Measurements from ENCODE around the gene E2F4.

E2F4 gene

DNA sequence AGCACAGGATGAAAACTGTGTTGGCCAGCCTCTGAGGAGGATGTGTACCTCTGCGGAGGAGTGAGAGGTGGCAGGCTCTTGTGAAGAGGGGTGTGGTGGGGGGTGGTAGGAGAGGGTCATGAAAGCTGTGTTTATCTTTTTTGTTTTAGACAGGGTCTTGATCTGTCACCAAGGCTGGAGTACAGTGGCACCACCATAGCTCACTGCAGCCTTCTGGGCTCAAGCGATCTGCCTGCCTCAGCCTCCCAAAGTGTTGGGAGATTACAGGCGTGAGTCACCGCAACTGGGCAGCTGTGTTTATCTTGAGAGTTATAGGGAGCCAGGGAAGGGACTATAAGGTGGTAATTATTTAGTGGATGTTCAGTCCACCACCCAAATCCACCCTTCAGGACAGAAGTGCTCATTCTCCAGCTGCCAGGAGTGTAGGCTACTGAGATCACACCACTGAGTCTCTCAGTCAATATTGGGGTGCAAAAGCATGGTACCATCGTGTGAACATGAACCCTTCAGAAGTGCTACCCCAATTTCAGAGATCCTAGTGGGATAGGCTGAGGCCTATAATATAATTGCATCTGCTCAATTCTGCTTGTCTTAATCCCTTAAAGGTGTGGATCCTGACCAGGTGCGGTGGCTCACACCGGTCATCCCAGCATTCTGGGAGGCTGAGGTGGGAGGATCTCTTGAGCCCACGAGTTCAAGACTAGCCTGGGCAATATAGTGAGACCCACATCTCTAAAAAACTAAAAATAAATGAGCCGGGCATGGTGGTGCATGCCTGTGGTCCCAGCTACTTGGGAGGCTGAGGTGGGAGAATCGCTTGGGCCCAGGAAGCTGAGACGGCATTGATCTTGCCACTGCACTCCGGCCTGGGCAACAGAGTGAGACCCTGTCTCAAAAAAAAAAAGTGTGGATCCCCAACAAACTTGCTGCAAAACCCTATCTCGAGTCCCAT is 1.2 kb upstream of the E2F4 start:
- H3K27ac ChIP-seq, result no peak overlapping the region
- TF ChIP-seq, protein P1, sequence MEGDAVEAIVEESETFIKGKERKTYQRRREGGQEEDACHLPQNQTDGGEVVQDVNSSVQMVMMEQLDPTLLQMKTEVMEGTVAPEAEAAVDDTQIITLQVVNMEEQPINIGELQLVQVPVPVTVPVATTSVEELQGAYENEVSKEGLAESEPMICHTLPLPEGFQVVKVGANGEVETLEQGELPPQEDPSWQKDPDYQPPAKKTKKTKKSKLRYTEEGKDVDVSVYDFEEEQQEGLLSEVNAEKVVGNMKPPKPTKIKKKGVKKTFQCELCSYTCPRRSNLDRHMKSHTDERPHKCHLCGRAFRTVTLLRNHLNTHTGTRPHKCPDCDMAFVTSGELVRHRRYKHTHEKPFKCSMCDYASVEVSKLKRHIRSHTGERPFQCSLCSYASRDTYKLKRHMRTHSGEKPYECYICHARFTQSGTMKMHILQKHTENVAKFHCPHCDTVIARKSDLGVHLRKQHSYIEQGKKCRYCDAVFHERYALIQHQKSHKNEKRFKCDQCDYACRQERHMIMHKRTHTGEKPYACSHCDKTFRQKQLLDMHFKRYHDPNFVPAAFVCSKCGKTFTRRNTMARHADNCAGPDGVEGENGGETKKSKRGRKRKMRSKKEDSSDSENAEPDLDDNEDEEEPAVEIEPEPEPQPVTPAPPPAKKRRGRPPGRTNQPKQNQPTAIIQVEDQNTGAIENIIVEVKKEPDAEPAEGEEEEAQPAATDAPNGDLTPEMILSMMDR (conservative IDR thresholded peaks at IDR 0.05), result no peak
- TF ChIP-seq ZFX (IDR thresholded peaks at IDR 0.05), result no peak

DNA sequence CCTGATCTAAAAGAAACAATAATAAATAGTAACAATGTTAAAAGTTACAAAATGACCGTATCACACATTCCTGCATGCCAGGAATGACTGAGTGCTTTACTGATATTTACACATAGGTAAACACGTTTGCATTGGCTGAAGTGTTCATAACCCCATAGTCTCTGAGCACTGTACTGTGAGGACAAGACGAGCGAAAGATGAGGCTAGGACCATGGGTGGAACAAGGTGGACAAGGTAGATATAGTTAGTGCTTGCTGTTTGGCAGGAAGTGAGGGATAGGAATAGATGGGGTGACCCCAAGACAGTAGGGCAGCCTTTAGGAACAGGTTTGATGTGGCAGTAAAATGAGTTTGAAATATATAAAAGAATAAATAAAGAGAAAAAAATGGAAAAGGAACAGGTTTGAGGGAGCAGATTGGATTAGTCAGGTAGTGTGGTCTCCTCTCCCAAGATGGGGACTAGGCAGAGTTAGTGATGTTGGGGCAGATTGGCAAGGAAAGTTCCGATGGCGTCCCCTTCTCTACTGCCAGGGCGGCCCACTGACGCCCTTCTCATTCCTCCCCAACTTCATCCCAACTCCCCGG is 452 bp upstream of the E2F4 start:
- TF ChIP-seq, protein P1 (conservative IDR thresholded peaks at IDR 0.05), result no peak
- no peak for TF ChIP-seq ZFX (IDR thresholded peaks at IDR 0.05)
- peak overlapping the region; percentile 95 for H3K27ac ChIP-seq

DNA sequence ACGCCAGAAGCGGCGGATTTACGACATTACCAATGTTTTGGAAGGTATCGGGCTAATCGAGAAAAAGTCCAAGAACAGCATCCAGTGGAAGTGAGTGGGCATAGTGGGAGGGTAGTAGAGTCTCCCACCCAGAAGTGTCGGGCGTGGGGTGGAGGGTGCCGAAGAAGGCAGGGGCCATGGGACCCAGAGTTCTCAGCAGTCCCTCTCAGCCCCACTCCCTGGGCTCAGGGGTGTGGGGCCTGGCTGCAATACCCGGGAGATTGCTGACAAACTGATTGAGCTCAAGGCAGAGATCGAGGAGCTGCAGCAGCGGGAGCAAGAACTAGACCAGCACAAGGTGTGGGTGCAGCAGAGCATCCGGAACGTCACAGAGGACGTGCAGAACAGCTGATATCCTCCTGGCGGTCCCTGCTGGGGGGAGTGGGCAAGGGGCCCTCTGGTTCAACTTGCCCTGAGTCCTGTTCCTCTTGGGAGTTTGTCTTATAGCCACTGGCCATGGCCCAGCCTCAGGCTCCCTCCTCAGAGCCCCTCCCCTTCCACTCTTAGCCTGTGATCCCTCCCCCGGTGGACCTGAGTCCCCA is 916 bp downstream of the E2F4 start:
- TF ChIP-seq ZFX (IDR thresholded peaks at IDR 0.05), result no peak
- TF ChIP-seq, protein P1 (conservative IDR thresholded peaks at IDR 0.05), result no peak

DNA sequence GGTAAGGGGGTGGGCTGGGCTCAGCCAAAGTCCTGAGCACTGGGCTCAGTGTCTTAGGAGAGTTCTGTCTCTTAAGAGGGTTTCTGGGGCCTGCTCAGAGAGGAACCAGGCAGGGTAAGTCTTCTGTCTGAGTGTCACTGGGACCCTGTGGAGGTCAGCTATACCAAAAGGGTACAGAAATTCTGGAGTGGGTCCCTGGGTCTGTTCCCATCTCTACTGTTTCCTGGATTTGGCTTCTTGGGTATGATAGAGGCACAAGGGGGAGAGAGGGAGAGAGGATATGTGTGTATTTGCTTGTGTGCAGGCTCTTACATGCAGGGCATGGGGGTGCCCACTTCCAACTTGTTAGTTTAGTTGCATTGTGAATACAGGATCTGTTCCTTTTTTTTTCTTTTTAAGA is 1.6 kb downstream of the E2F4 start:
- peak overlapping the region; percentile 95; the same call in 1 of the 2 replicates for H3K27ac ChIP-seq

More for the DNA sequence above, 916 bp downstream of the E2F4 start:
- H3K27ac ChIP-seq, result peak overlapping the region; percentile 95

DNA sequence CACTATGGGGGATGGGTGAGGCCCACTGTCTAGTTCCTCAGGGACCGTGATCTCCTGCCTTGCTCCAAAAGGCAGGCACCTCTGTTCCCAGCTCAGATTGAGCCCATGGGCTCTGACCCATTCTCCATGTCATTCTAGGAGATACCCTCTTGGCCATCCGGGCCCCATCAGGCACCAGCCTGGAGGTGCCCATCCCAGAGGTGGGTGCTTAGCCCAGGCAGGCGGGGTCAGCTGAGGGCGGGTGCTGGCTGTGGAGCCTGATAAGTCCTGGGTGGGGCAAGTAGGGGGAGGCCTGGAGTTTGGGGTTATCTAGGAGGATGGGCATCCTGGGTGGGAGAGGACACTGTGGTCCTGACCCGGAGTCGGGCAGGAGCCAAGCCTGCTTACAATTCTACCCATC is 2.3 kb downstream of the E2F4 start:
- no peak overlapping the region for H3K27ac ChIP-seq
- TF ChIP-seq, protein P1 (conservative IDR thresholded peaks at IDR 0.05), result no peak
- TF ChIP-seq ZFX (IDR thresholded peaks at IDR 0.05), result no peak

More for the DNA sequence above, 1.6 kb downstream of the E2F4 start:
- TF ChIP-seq ZFX (IDR thresholded peaks at IDR 0.05), result no peak
- TF ChIP-seq, protein P1 (conservative IDR thresholded peaks at IDR 0.05), result no peak

DNA sequence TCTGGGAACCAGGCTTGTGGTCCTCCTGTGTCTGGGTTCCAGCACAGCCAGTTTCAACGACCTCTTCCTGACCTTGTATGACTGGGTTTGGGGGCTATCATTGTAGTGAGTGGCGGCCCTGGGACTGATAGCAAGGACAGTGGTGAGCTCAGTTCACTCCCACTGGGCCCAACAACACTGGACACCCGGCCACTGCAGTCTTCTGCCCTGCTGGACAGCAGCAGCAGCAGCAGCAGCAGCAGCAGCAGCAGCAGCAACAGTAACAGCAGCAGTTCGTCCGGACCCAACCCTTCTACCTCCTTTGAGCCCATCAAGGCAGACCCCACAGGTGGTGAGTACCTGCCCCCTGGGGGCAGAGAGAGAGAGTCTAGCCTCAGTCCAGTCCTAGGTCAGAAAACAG is 3.7 kb downstream of the E2F4 start:
- no peak overlapping the region for H3K27ac ChIP-seq
- TF ChIP-seq ZFX (IDR thresholded peaks at IDR 0.05), result no peak
- TF ChIP-seq, protein P1 (conservative IDR thresholded peaks at IDR 0.05), result no peak

DNA sequence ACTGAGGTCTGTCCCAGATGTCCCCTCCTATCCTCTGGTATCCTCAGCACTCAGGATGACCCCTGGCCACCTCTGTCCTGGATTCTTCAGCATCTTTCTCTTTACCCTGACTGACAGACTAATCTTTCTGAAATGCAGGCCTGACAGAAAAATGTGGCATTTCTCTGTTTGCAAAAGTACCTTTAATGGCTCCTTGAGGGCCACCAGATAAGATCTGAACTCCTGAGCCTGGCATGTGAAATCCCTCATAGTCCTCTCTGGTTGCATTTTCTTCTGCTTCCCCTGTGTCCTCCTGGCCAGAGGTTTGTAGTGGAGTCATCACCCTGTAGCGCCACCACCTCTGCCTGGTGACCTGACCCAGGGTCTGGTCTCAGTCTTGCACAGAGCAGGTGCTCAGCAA is 4.9 kb downstream of the E2F4 start:
- TF ChIP-seq ZFX (IDR thresholded peaks at IDR 0.05), result no peak
- TF ChIP-seq, protein P1 (conservative IDR thresholded peaks at IDR 0.05), result no peak
- H3K27ac ChIP-seq, result no peak overlapping the region
